ENCODE results near the gene FAM174B. TPM values are rescaled to one million over a fixed set of nuclear protein-coding genes. Genes with fewer than 3 reads are reported as not detected.

Gene FAM174B
- total RNA-seq, 2 donors from 2014 or later: 6.2 to 7.1 TPM

DNA sequence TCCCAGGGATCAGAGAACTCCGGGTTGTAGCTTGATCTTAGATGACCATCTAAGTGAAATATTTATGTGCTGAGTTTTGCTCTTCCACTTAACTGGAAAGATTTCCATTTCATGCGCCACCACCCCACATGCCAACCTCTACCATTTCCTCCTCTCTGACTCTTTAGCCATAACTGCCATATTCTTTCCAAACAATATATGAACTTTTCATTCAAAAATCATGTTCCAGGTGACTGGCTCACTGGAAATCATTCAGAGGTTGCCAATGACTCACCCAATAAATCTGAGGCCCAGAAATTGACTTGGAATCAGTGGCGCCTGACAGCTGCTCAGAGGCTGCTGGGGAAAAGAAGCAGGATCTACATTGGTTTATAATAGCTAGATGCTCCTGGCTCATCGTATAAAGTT, 31.6 kb upstream of the FAM174B start:
- TF ChIP-seq, protein P1, sequence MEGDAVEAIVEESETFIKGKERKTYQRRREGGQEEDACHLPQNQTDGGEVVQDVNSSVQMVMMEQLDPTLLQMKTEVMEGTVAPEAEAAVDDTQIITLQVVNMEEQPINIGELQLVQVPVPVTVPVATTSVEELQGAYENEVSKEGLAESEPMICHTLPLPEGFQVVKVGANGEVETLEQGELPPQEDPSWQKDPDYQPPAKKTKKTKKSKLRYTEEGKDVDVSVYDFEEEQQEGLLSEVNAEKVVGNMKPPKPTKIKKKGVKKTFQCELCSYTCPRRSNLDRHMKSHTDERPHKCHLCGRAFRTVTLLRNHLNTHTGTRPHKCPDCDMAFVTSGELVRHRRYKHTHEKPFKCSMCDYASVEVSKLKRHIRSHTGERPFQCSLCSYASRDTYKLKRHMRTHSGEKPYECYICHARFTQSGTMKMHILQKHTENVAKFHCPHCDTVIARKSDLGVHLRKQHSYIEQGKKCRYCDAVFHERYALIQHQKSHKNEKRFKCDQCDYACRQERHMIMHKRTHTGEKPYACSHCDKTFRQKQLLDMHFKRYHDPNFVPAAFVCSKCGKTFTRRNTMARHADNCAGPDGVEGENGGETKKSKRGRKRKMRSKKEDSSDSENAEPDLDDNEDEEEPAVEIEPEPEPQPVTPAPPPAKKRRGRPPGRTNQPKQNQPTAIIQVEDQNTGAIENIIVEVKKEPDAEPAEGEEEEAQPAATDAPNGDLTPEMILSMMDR (IDR thresholded peaks at IDR 0.05): no peak
- DNase-seq (ENCODE audit: low spot score): no peak
- Histone ChIP-seq H3K27me3 (no peaks in the 10 kb centered on the region), H3K36me3 (no peaks in the 10 kb centered on the region), H3K4me1 (peaks cover 0 to 3% of the 10 kb centered on the region in 2 donors), H3K9me3 (no peaks in the 10 kb centered on the region), H3K4me3 (no peak overlapping the region), H3K27ac (no peak overlapping the region)

DNA sequence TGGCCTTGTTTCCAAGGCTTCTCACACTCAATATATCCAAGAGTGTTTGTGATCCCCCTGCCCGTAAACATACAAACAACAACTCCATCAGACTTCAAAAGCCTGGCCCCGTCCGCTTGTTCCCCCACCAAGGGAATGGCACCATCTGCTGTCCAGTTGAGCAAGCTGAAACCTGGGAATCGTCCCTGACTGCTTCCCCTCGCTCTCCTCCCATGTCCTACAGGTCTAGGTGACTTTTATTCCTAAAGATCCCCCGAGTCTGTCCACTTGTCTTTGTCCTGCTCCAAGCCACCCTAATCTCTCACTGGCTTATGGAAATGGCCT, 27.9 kb upstream of the FAM174B start:
- Histone ChIP-seq H3K4me3 (no peak overlapping the region), H3K27me3 (no peaks in the 10 kb centered on the region), H3K36me3 (no peaks in the 10 kb centered on the region), H3K9me3 (no peaks in the 10 kb centered on the region), H3K4me1 (peaks cover 0 to 11% of the 10 kb centered on the region in 2 donors), H3K27ac (peak overlapping the region in 1 of 2 donors; percentile 28)
- DNase-seq (ENCODE audit: low spot score): no peak
- TF ChIP-seq, protein P1 (IDR thresholded peaks at IDR 0.05): peak; percentile 67 to 76

DNA sequence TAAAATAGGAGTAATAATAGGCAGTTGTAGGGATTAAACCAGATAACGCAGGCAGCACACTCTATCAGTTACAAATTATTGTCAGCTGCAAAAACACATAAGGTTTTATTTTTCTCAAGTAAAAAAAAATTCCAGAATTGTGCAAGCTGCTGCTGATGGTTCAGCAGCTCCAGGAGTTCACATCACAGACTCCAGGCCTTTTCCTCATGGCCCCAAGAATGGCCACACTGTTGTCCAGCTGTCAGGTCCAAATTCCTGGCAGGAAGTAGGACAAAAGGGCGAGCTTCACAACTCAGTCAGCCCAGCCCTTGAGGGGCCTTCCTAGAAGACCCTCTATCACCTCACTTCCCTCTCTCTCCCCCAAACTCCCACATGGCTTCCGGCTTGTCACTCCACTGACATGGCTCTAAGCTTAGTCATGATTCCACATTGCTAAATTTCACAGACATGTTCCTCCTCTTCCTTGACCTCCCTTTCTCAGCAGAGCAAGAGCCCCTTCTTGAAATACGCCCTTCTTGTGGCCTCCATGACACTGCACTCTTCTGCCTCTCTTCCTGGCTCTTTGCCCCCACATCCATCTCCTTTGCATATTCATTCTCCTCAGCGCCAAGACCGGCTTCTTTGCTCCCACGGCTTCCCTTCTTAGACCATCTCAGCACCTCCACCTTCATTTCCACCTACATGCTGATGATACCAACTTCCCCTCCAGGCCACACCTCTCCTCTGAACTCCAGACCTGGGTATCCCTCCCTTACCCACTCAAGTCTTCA, 27.4 kb upstream of the FAM174B start:
- H3K9me3 ChIP-seq: no peaks in the 10 kb centered on the region
- no peaks in the 10 kb centered on the region for H3K27me3 ChIP-seq
- DNase-seq (ENCODE audit: low spot score): no peak
- H3K4me1 ChIP-seq: peaks cover 0 to 11% of the 10 kb centered on the region in 2 donors
- H3K27ac ChIP-seq: peak overlapping the region; percentile 28 to 39
- no peaks in the 10 kb centered on the region for H3K36me3 ChIP-seq
- no peak overlapping the region for H3K4me3 ChIP-seq
- TF ChIP-seq, protein P1 (IDR thresholded peaks at IDR 0.05): no peak

DNA sequence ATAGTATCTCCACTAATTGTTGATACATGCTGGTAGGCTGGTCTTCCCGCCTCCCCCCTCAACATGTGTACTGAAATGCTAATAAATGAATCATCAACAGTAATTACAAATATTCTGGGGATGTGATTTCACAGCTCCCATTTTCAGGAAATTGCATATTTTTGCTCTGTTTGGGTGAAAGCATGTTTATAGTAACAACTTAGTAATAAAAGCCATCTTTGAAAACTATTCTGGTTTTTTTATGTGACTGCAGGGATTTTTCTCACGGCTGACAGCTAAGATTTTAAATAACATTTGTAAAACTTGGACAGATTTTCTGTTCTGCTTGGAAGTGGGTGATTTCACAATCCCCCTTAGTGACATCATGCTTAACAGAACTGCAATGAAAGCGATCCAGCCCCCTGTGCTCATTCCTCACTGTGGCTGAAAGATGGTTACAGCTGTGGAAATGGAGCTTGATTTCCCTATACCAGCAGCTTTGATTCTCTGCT, 25.6 kb upstream of the FAM174B start:
- no peaks in the 10 kb centered on the region for H3K36me3 ChIP-seq
- peak overlapping the region in 1 of 2 donors; percentile 39 for H3K27ac ChIP-seq
- no peaks in the 10 kb centered on the region for H3K9me3 ChIP-seq
- H3K27me3 ChIP-seq: no peaks in the 10 kb centered on the region
- TF ChIP-seq, protein P1 (IDR thresholded peaks at IDR 0.05): no peak
- peak; percentile 64 for DNase-seq (ENCODE audit: low spot score)
- peaks cover 0 to 11% of the 10 kb centered on the region in 2 donors for H3K4me1 ChIP-seq
- H3K4me3 ChIP-seq: no peak overlapping the region

DNA sequence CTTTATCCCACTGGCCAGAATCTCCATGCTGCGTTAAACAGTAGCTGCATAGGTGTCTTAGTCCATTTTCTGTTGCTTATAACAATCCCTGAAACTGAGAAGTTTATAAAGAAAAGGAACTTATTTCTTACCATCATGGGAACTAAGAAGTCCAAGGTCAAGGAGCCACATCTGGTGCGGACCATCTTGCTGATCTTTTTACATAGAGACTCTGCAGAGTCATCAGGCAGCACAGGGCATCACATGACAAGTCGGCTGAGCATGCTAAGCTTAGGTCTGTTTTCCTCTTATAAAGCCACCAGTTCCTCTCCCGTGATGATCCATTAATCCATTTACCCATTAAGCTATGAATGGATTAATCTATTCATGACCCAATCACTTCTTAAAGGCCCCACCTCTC, 22.4 kb upstream of the FAM174B start:
- no peaks in the 10 kb centered on the region for H3K27me3 ChIP-seq
- H3K9me3 ChIP-seq: no peaks in the 10 kb centered on the region
- H3K4me3 ChIP-seq: no peak overlapping the region
- TF ChIP-seq, protein P1 (IDR thresholded peaks at IDR 0.05): no peak
- DNase-seq (ENCODE audit: low spot score): no peak
- no peaks in the 10 kb centered on the region for H3K36me3 ChIP-seq
- peaks cover 0 to 11% of the 10 kb centered on the region in 2 donors for H3K4me1 ChIP-seq
- H3K27ac ChIP-seq: no peak overlapping the region
